Left lung (tissue), 10 donors: ENCODE measurements around the gene NAT9. TPM values are rescaled to one million over a fixed set of nuclear protein-coding genes. Genes with fewer than 3 reads are reported as not detected.
A peak's percentile ranks its signal among the peaks of the same experiment; 100 is the strongest.

Experiments used
- ATAC-seq: fragments of 200-7000 bp; cut with Tn5 transposase; one replicate; pipeline ENCODE4 v1.9.1; 2020; ENCODE audit warnings: moderate library complexity
- DNase-seq, 4 donors: peaks; one replicate each; pipeline ENCODE4 v3.0.0-alpha.2; 2013 to 2020
- H3K27ac ChIP-seq, 2 donors: fragments of 200-600 bp; sonication (generic) in 1 of 2; one replicate each; pipeline versions ENCODE4 v1.5.0 to v1.8.0; 2020 to 2021
- H3K27me3 ChIP-seq, 2 donors: fragments of 200-600 bp; sonication (generic) in 1 of 2; one replicate each; pipeline versions ENCODE4 v1.5.0 to v1.8.0; 2020 to 2021
- H3K36me3 ChIP-seq, 2 donors: fragments of 200-600 bp; sonication (generic) in 1 of 2; one replicate each; pipeline versions ENCODE4 v1.5.0 to v1.8.0; 2020 to 2021
- H3K4me1 ChIP-seq, 2 donors: fragments of 200-600 bp; one replicate each; pipeline ENCODE4 v1.8.0; 2021
- H3K4me3 ChIP-seq, 2 donors: fragments of 200-600 bp; sonication (generic) in 1 of 2; one replicate each; pipeline versions ENCODE4 v1.5.0 to v1.8.0; 2020 to 2021; ENCODE audit warnings: mild to moderate bottlenecking in 1 of 2
- H3K9me3 ChIP-seq, 2 donors: fragments of 200-600 bp; sonication (generic) in 1 of 2; one replicate each; pipeline versions ENCODE4 v1.5.0 to v1.8.0; 2020 to 2021
- intact Hi-C, 2 donors: fragments of 100-400 bp; cut with DNase I; formaldehyde crosslinking; loops; one replicate each; pipeline versions ENCODE4 v1.11.2 to v1.14.2; 2022
- polyA plus RNA-seq, 6 donors: library from polyadenylated mRNA; unstranded; fragments of 120-200 nt; gene quantifications; one replicate each; pipeline ENCODE4 v1.2.1, GENCODE V29; 2013; ENCODE audit not compliant: insufficient read length in 6 of 6
- total RNA-seq, 2 donors: library from RNA; stranded (reverse); fragmentation: NEBNext Ultra II Directional; extraction: Animal tissue kit (Norgen Biotek cat#: 25700); gene quantifications; one replicate each; pipeline ENCODE4 v1.2.1, GENCODE V29; 2021
- TF ChIP-seq, protein P1 (sequence below), 2 donors: fragments of 200-600 bp; sonication (generic) in 1 of 2; IDR thresholded peaks; one replicate each; pipeline versions ENCODE4 v1.5.0 to v1.8.0; 2021; ENCODE audit warnings: antibody characterized with exemption in 2 of 2
- donor health status: DM: no; HTN: yes; CAD: no.
- donor health status: DM: no; HTN: no; CAD: no.

Gene NAT9
- total and polyA plus RNA-seq, 8 donors, result 40.3 to 52.8 (median 45.5) TPM

DNA sequence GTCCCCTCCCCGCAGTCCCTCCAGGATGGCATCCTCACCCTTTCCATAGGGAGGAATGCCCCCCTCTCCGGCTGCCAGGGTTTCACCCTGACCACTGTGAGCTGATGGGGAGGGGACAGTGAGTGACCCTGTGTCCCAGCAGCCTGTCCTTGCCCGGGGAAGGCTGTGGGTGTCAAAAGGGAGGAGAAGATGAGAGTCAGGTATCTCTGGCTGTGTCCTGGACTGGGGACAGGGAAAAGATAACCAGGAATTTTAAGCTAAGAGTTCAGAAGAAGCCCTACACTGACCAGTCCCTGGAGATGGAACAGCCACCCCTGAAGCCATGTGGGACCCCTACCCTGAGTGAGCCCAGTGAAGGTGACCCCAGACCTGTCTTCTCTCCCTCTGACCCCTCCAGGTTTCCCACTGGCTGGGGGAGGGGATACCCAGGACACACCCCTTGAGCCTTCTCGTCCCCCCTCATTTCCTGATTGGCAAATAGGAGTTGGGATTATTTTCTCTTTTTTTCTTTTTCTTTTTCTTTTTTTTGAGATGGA is 11.3 kb downstream of the NAT9 start:
- Histone ChIP-seq H3K27ac (no peak overlapping the region), H3K36me3 (peaks cover 0 to 50% of the 10 kb centered on the region in 2 donors), H3K4me3 (no peak overlapping the region), H3K9me3 (no peaks in the 10 kb centered on the region), H3K27me3 (no peaks in the 10 kb centered on the region), H3K4me1 (peaks cover 3 to 26% of the 10 kb centered on the region in 2 donors)
- intact Hi-C loops, result no loop called here
- ATAC-seq, result no peak
- peak in 1 of 4 donors; percentile 36 for DNase-seq
- TF ChIP-seq, protein P1, sequence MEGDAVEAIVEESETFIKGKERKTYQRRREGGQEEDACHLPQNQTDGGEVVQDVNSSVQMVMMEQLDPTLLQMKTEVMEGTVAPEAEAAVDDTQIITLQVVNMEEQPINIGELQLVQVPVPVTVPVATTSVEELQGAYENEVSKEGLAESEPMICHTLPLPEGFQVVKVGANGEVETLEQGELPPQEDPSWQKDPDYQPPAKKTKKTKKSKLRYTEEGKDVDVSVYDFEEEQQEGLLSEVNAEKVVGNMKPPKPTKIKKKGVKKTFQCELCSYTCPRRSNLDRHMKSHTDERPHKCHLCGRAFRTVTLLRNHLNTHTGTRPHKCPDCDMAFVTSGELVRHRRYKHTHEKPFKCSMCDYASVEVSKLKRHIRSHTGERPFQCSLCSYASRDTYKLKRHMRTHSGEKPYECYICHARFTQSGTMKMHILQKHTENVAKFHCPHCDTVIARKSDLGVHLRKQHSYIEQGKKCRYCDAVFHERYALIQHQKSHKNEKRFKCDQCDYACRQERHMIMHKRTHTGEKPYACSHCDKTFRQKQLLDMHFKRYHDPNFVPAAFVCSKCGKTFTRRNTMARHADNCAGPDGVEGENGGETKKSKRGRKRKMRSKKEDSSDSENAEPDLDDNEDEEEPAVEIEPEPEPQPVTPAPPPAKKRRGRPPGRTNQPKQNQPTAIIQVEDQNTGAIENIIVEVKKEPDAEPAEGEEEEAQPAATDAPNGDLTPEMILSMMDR (IDR thresholded peaks at IDR 0.05), result no peak

DNA sequence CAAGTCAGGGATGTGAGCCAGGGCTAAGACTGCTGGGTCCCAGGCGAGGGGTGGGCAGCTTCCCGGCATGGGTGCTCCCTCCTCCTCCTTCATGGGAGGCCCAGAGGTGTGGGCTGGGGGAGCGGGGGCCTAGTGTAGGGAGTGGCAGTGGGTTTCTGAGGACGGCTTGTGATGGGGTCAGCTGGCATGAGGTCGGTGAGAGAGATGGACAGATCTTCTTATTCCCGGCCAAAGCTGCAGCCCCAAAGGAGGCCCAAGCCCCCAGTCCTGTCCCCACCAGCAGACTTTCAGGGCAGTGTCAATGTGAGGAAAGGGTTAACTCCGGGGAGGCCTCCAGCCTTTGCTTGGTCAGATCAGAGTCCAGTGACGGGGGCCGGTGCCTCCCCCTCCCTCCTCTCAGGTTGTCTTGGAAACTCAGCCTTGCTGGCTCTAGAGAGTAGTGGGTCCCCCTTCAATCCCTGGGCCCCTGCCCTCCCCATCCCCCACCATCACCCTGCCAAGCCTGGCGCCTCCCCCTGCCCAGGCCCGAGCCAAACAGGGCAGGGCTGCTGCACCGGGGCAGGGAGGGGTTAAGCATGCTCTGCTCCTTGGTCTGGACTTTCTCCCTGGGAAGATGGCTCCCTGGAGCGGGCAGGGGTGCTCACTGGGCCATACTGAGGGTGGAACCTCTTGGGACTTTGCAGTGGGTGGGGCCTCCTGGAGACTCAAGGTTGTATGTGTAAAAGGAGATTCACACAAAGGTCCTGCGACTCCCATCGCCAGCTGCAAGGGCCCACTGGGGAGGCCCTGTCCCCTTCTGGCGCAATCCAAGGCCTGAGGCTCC is 12.4 kb downstream of the NAT9 start:
- no peak for ATAC-seq

DNA sequence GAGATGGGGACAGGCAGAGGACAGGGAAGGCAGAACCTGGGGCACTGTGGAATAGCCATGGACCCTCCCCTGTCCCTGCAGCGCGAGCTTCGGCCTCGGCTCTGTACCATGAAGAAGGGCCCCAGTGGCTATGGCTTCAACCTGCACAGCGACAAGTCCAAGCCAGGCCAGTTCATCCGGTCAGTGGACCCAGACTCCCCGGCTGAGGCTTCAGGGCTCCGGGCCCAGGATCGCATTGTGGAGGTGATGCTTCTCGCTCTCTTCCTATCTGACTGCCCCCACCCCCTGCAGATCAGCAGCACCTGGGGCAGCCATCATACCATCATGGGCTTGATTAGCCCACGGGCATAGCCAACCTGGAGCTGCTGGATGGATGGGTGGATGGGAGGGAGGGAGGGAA is 14.2 kb downstream of the NAT9 start:
- H3K27ac ChIP-seq, result no peak overlapping the region
- no peak for ATAC-seq
- H3K27me3 ChIP-seq, result no peaks in the 10 kb centered on the region
- TF ChIP-seq, protein P1 (IDR thresholded peaks at IDR 0.05), result no peak
- intact Hi-C loops, result no loop called here
- DNase-seq, result no peak
- H3K36me3 ChIP-seq, result peaks cover 0 to 21% of the 10 kb centered on the region in 2 donors
- H3K9me3 ChIP-seq, result no peaks in the 10 kb centered on the region
- H3K4me3 ChIP-seq, result no peak overlapping the region
- H3K4me1 ChIP-seq, result peaks cover 23 to 55% of the 10 kb centered on the region in 2 donors

More for the DNA sequence above, 12.4 kb downstream of the NAT9 start:
- H3K27ac ChIP-seq, result no peak overlapping the region
- no peaks in the 10 kb centered on the region for H3K27me3 ChIP-seq
- no peak overlapping the region for H3K4me3 ChIP-seq
- peaks cover 8 to 36% of the 10 kb centered on the region in 2 donors for H3K4me1 ChIP-seq
- H3K9me3 ChIP-seq, result no peaks in the 10 kb centered on the region
- H3K36me3 ChIP-seq, result peaks cover 0 to 40% of the 10 kb centered on the region in 2 donors
- intact Hi-C loops, result no loop called here
- peak in 2 of 4 donors; percentile 40 to 79 for DNase-seq
- TF ChIP-seq, protein P1 (IDR thresholded peaks at IDR 0.05), result no peak

DNA sequence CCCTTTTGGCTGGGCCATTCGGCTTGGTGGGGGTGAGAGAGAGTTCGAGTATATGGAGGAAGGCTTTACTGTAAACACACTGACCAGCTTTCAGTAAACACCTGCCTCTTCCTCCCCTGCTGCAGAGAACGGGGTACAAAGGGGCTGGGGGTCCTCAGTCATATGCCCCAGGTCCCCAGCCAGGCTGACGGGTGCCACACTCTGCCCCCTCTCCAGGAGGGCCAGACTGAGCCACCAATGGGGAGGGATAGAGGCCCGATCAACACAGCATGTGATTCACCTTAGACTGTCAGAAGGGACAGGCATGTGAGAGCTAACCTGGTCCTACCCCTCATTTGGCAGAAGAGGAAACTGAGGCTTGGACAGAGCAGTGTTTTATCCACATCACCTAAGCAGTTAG is 14.7 kb downstream of the NAT9 start:
- ATAC-seq (no peak), DNase-seq (no peak)
- Histone ChIP-seq H3K4me1 (peaks cover 23 to 60% of the 10 kb centered on the region in 2 donors), H3K36me3 (peaks cover 0 to 21% of the 10 kb centered on the region in 2 donors), H3K27ac (no peak overlapping the region), H3K4me3 (no peak overlapping the region), H3K27me3 (no peaks in the 10 kb centered on the region), H3K9me3 (no peaks in the 10 kb centered on the region)
- intact Hi-C loops, result no loop called here
- TF ChIP-seq, protein P1 (IDR thresholded peaks at IDR 0.05), result no peak

DNA sequence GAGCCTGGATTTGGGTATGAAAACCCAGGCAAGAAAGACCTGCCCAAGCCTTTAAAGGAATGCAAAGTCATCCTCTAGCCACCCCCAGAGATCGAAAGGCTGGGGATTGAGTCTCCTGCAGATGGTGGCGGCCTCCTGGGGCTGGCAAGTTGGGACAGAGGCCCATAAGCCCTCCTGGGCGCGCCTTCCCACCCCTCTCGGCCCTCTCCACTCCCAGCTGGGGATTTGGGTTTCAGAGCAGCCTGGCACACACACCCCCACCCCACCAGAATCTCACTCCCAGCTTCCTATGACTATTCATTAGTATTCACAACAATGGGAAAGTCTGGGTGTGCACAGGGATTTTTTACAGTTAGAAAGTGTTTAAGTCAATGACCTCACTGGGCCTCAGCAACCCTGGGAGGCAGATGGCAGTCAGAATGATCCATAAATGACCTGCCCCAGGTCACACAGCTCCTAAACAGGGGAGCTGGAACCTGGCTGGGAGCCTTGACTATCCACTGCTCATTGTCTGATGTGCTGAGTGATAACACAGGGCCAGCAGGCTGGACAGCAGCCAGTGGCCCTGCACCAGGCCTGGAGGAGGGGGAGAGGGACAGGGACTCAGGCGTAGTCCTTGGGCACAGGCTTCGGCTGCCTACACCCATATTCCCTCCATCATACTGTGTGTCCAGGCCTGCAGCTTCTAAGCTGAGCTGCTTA is 15.6 kb downstream of the NAT9 start:
- intact Hi-C loops, result no loop called here
- Histone ChIP-seq H3K9me3 (no peaks in the 10 kb centered on the region), H3K4me1 (peaks cover 23 to 66% of the 10 kb centered on the region in 2 donors), H3K36me3 (peaks cover 0 to 21% of the 10 kb centered on the region in 2 donors), H3K4me3 (no peak overlapping the region), H3K27me3 (no peaks in the 10 kb centered on the region), H3K27ac (no peak overlapping the region)
- TF ChIP-seq, protein P1 (IDR thresholded peaks at IDR 0.05), result no peak
- ATAC-seq (no peak), DNase-seq (no peak)
